Measurements from ENCODE around the gene HPCAL1.

HPCAL1 gene

GRCh38 chr2:10399358-10399757 lies 96.7 kb downstream of the HPCAL1 start:
- Histone ChIP-seq H3K4me1 (ENCODE audit: insufficient read depth, poor library complexity, severe bottlenecking) (peaks cover 14% of the 10 kb centered on the region), H3K27ac (ENCODE audit: poor library complexity, severe bottlenecking) (no peak overlapping the region), H3K27me3 (ENCODE audit: insufficient read depth, poor library complexity, severe bottlenecking) (no peaks in the 10 kb centered on the region), H3K36me3 (ENCODE audit: low read depth) (no peaks in the 10 kb centered on the region; the same call in 1 of the 2 replicates), H3K4me3 (ENCODE audit: severe bottlenecking) (no peak overlapping the region), H3K9me3 (ENCODE audit: severe bottlenecking) (no peaks in the 10 kb centered on the region)
- DNase-seq (ENCODE audit: low spot score) (no peak), ATAC-seq (ENCODE audit: low read depth) (no peak)
- no peak for TF ChIP-seq CTCF (IDR thresholded peaks at IDR 0.05; ENCODE audit: poor library complexity, severe bottlenecking)

GRCh38 chr2:10400002-10400401 lies 97.3 kb downstream of the HPCAL1 start:
- ATAC-seq (ENCODE audit: low read depth) (no peak), DNase-seq (ENCODE audit: low spot score) (no peak)
- peaks cover 21% of the 10 kb centered on the region for H3K4me1 ChIP-seq (ENCODE audit: insufficient read depth, poor library complexity, severe bottlenecking)
- no peak overlapping the region for H3K27ac ChIP-seq (ENCODE audit: poor library complexity, severe bottlenecking)
- no peaks in the 10 kb centered on the region for H3K9me3 ChIP-seq (ENCODE audit: severe bottlenecking)
- TF ChIP-seq CTCF (IDR thresholded peaks at IDR 0.05; ENCODE audit: poor library complexity, severe bottlenecking), result no peak
- no peak overlapping the region for H3K4me3 ChIP-seq (ENCODE audit: severe bottlenecking)
- H3K36me3 ChIP-seq (ENCODE audit: low read depth), result no peaks in the 10 kb centered on the region; the same call in 1 of the 2 replicates
- no peaks in the 10 kb centered on the region for H3K27me3 ChIP-seq (ENCODE audit: insufficient read depth, poor library complexity, severe bottlenecking)

- Histone ChIP-seq H3K4me3 (ENCODE audit: severe bottlenecking) (no peak overlapping the region), H3K36me3 (ENCODE audit: low read depth) (no peaks in the 10 kb centered on the region; the same call in 1 of the 2 replicates), H3K4me1 (ENCODE audit: insufficient read depth, poor library complexity, severe bottlenecking) (peaks cover 24% of the 10 kb centered on the region), H3K27me3 (ENCODE audit: insufficient read depth, poor library complexity, severe bottlenecking) (no peaks in the 10 kb centered on the region), H3K27ac (ENCODE audit: poor library complexity, severe bottlenecking) (peak overlapping the region; percentile 95), H3K9me3 (ENCODE audit: severe bottlenecking) (no peaks in the 10 kb centered on the region)
- DNase-seq (ENCODE audit: low spot score) (no peak), ATAC-seq (ENCODE audit: low read depth) (no peak)
- TF ChIP-seq CTCF (IDR thresholded peaks at IDR 0.05; ENCODE audit: poor library complexity, severe bottlenecking), result no peak
These were observed 97.9 kb downstream of the HPCAL1 start for GRCh38 chr2:10400568-10400977.

GRCh38 chr2:10400978-10401951 lies 98.6 kb downstream of the HPCAL1 start:
- Histone ChIP-seq H3K4me1 (ENCODE audit: insufficient read depth, poor library complexity, severe bottlenecking) (peaks cover 31% of the 10 kb centered on the region), H3K36me3 (ENCODE audit: low read depth) (no peaks in the 10 kb centered on the region; the same call in 1 of the 2 replicates), H3K27me3 (ENCODE audit: insufficient read depth, poor library complexity, severe bottlenecking) (no peaks in the 10 kb centered on the region), H3K27ac (ENCODE audit: poor library complexity, severe bottlenecking) (peak overlapping the region; percentile 95), H3K9me3 (ENCODE audit: severe bottlenecking) (no peaks in the 10 kb centered on the region), H3K4me3 (ENCODE audit: severe bottlenecking) (no peak overlapping the region)
- DNase-seq (ENCODE audit: low spot score) (no peak), ATAC-seq (ENCODE audit: low read depth) (no peak)
- no peak for TF ChIP-seq CTCF (IDR thresholded peaks at IDR 0.05; ENCODE audit: poor library complexity, severe bottlenecking)
